ENCODE data around the gene XPC.
"Not testable (repeated sequence)": the region's sequence is repeated elsewhere in the genome, so short reads cannot be mapped to it uniquely, and the experiment has no call there.

XPC gene

DNA sequence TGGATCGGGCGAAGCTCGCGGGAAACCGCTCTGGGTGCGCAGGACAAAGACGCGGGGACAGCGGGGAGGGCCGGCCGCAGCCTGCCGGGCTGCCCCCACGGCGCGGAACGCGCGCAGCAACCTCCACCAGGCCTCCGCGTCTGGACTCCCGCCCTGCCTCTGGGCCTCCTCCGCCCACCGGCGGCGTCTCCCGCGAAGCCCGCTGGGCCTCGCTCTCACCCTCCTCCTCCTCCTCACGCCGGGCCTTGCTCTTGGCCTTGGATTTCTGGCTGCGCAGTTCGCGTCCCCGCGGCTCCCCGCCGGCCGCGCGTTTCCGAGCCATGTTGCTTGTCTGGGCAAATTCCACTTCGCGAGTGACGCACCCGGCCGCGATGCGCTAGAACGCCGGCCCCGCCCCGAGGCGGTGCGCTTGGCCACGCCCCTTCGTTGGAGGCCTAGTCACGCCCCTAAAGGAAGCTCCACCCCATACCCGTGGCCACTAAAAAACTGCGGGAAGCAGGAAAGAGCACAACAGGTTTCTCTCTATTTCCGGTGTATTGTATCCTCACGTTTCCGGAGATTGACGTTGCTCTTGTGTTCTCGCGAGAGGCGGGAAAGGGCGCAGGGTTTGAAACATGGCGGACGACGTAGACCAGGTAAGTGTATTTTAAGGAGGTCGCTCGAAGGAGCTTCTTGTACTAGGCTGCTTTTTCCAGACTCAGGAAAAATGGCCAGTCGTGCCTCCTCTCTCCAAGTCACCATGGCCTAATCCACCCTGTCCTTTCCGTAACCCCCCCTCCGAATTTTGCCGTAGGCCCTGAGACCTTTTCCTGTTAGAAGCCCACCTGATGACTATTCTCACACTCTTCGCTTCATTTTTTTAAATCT, at the start of gene XPC, which contains the start of gene LSM3:
Gene XPC (minus strand): TSS at position 355 of the 867 bp plus-strand sequence. CDS start 33 bp downstream, at position 322.
Gene LSM3 (plus strand): TSS at position 571 of the 867 bp plus-strand sequence. CDS start 44 bp downstream, at position 615.
- DNase-seq (ENCODE audit: low read depth, low spot score): peak; percentile 97

GRCh38 chr3:14227856-14228255, 49.5 kb upstream of the XPC start:
- no peak for DNase-seq (ENCODE audit: low read depth, low spot score)

- DNase-seq (ENCODE audit: low read depth, low spot score): not testable (repeated sequence)
Measured at GRCh38 chr3:14226351-14226750, 48.0 kb upstream of the XPC start.

- DNase-seq (ENCODE audit: low read depth, low spot score): no peak
Measured at GRCh38 chr3:14225421-14225820, 47.0 kb upstream of the XPC start.

DNA sequence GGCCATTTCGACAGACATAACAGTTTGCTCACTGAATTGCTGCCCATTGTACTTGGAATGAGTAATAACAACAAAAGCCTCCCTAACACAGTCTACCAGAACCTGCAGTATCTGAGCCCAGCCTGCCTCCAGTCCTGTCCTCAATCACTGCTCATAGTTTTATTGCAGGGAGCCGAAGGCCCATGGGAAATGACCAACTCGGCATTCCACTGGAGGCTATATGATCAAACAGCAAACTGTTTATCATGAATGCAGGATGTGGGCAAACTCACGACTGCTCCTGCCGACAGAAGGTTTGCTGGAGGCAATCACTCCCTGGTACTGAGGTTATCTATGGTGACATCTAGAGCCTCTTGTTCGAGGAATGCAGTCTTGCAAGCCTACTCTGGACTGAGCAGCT, 46.5 kb upstream of the XPC start:
- DNase-seq (ENCODE audit: low read depth, low spot score): no peak

- no peak for DNase-seq (ENCODE audit: low read depth, low spot score)
Measured at GRCh38 chr3:14223595-14223994, 45.2 kb upstream of the XPC start.

DNA sequence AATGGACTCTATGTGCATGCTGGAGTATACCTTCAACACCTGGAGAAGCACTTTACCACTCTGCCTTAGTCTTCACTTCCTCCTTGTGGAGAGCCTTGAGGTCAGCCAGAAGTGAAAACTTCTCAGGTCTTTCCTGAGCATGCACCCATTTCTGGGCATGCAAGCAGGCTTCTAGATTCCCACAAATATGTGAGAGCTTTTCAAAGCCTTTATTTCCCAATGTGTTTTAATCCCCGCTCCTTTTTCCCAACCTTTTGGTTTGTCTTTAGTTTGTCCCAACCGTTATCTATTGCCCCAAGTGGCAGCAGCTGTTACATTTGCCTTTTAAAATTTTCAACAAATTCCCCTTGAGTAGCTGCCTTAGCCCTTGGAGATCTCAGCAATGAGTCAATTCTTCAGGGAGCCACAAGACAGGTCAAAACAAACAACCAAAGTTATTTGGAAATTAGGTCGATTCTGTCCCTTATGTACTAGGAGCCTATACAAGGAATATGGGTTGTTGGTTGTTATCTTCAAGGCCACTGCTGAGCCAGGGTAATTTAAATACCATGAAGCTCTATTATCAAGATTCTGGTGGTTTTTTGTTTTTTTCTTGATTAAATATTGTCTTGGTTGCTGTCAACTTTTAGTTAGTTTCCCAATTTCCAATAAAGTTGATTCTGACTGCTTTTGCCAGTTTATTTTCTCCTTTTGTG, 44.6 kb upstream of the XPC start:
- no peak for DNase-seq (ENCODE audit: low read depth, low spot score)

DNA sequence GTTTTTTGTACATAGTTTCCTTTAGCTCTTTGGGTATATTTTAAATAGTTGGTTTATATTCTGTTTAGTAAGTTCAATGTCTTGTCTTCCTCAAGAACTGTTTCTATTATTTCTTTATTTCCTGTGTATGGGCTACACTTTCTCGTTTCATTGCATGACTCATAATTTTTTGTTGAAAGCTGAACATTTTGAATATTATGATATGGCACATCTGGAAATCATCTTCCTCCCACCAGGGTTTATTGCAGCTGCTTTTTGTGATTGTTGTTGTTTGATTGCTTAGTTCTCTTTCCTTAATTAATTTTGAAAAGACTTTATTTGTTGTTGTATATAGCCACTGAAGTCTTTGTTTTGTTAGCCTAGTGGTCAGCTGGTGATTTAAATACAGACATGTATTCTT, 44.1 kb upstream of the XPC start:
- no peak for DNase-seq (ENCODE audit: low read depth, low spot score)

DNA sequence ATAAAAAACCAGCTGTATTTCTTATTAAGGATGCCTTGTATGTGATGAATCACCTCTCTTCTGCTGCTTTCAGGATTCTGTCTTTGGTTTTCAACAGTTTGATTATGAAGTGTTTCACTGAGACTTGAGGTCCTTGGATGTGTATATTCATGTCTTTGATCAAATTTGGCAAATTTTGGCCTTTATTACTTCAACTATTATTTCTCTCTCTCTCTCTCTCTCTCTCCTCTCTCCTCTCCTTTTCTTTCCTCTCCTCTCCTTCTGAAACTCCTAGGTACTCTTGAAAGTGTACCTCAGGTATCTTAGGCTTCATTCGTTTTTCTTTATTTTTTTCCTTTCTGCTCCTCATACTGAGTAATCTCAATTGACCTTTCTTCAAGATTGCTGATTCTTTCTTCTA, 43.5 kb upstream of the XPC start:
- DNase-seq (ENCODE audit: low read depth, low spot score): no peak

DNA sequence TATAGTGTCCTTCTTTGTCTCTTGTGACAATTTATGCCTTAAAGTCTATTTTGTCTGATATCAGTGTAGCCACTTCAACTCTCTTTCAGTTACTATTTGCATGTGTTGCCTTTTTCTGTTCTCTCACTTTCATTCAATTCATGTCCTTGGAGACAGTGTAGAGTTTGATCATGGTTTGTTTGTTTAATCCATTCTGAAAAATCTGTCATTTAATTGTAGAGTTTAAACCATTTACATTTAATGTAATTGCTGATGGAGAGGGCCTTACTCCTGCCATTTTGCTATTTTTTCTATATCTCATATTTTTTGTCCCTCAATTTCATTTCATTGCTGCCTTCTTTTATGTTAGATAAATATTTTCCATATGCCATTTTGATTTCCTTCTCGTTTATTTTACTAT, 42.5 kb upstream of the XPC start:
- DNase-seq (ENCODE audit: low read depth, low spot score): no peak

- DNase-seq (ENCODE audit: low read depth, low spot score): no peak
Measured at GRCh38 chr3:14218355-14218754, 40.0 kb upstream of the XPC start.

DNA sequence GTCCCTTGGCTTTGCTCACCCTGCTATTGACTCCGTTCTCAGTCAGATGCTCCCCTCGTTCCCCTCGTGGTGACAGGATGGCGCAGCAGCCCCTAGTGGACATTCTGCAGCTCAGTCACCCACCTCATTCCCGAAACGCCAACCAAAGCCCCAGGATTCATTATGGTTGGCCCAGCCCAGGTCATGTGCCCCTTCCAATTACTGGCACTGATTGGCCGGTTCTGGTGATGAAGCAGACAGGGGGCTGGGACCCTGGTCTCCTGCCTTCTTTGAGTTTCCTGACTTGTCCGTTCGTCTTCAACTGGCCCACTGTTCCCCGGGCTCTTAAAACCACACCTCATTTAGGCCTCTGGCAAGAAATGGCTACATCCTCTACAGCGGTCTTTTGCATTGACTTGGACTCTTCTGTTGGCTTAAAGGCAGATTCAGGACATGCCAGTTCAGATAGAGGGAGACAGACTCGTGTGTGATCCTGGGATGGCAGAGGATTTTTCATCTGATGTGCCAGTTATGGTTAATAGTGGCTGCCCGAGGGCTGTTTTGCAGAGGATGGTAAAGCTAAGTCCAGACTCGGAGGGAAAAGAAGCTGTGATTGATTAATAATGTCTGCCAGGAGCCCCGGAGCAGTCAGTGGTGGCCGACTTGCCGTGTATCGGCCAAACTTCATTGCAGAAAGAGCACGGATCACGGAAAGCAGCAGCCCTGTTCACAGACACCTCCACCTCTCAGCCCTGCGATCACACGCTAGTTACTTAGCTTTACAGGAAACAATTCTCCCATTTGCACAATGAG, 38.1 kb upstream of the XPC start:
- DNase-seq (ENCODE audit: low read depth, low spot score): peak; percentile 52

- no peak for DNase-seq (ENCODE audit: low read depth, low spot score)
Measured at GRCh38 chr3:14214764-14215163, 36.4 kb upstream of the XPC start.

DNA sequence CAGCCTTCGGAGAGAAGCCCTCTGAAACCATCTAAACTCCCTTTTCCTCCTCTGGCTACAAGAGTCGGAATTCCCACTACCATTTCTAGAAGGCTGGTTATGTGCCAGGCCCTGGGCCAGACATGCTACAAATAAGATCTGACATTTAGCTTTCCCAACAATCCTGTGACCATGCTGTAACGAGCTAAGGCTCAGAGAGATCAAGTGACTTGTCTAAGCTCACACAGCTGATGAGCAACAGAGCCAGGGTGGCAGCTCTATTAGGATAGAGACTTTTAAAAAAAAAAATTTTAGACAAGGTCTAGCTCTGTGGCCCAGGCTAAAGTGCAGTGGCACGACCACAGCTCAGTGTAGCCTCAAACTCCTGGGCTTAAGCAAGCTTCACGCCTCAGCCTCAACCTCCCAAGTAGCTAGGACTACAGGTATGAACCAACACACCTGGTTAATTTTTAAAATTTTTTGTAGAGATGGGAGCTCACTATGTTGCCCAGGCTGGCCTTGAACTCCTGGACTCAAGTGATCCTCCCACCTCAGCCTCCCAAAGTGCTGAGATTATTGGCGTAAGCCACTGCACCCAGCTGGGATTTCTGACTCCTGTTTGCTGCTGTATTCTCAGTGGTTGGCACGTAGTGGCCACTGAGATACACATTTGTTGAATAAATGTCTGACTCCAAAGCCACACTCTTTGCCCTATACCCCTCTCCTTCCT, 34.8 kb upstream of the XPC start:
- DNase-seq (ENCODE audit: low read depth, low spot score): no peak

GRCh38 chr3:14212032-14212431, 33.6 kb upstream of the XPC start:
- no peak for DNase-seq (ENCODE audit: low read depth, low spot score)

DNA sequence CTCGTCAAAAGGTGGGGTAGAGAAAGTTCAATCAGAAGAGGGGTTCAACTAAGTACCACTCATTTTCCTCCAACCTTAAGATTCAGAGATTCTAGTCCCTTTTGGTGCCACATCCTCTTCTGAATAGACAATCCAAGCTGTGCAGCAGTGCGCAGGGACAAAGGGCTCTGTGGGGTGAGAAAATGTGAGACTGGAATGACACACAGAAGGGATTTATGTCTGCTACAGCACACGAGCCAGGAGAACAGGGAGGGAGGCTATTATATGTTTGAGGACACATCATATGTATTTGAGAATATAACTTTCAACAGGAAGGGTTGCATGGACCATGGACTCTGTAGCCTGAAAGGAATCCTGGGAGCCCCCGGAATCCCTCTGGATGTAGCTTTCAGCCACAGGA, 33.2 kb upstream of the XPC start:
- DNase-seq (ENCODE audit: low read depth, low spot score): no peak

- DNase-seq (ENCODE audit: low read depth, low spot score): no peak
Measured at GRCh38 chr3:14210843-14211594, 32.6 kb upstream of the XPC start.

DNA sequence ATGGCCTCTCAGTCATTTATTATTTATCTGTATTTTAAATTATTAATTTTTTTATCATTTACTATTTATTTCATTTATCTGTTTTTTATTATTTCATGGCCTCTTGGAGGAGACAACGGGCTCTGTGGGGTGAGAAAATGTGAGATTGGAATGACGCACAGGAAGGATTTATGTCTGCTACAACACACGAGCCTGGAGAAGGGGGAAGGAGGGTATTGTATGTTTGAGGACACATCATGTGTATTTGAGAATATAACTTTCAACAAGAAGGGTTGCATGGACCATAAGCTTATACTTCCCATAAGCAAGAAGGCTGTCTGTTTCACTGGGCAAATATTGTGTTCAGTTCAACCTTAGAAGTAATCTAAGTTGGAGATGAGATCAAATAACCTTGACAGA, 31.9 kb upstream of the XPC start:
- no peak for DNase-seq (ENCODE audit: low read depth, low spot score)

GRCh38 chr3:14209581-14210289, 31.3 kb upstream of the XPC start:
- DNase-seq (ENCODE audit: low read depth, low spot score): no peak

GRCh38 chr3:14208977-14209394, 30.6 kb upstream of the XPC start:
- DNase-seq (ENCODE audit: low read depth, low spot score): no peak
